Right kidney (tissue), 1 donor: ENCODE data around the gene AFP.

ENCODE experiments used
- DNase-seq: peaks from one replicate; pipeline ENCODE4 v3.0.0-alpha.2; 2016

AFP gene

DNA sequence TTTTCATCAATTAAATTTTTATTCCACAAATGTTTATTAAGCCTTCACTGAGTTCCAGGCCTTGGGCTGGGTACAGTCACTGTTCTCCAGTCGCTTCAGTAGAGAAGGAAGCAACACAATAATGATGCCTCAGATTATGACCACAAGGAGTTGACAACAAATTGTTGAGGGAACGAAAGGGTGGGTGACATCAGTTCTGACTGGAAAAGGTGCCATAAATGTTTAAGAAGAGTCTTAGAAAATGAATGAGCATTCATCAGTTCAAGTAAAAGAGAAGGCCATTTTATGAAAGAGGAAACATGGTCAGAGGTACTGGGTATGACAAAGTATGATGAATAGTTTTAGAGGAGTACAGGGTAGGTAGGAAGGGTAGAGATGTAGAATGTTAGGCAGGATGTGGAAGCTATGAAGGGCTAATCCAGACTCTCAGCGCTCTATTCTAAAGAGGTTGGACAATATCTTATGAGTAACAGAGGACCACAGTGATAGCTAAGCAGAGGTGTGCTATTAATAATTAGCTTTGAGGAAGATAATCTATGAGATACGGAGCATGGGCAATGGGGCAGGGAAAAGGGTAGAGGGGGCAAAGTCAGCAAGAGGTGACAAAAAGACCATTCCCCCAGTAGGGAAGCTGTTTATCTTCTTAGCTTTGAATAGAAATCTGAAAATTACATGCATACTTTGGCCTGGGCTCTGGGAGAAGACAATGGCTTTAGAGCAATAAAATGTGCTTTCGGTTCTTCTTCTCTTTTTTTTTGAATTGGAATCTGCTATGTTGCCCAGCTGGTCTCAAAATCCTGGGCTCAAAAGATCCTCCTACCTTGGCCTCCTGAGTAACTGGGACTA, 20.4 kb downstream of the AFP start:
- DNase-seq, result no peak

- DNase-seq, result no peak
Observed at GRCh38 chr4:73458184-73459047, 22.4 kb downstream of the AFP start.

- DNase-seq, result no peak
Observed at GRCh38 chr4:73459048-73459421, 23.0 kb downstream of the AFP start.

GRCh38 chr4:73460913-73461522, 25.0 kb downstream of the AFP start:
- no peak for DNase-seq

GRCh38 chr4:73468170-73468569, 32.1 kb downstream of the AFP start:
- no peak for DNase-seq

GRCh38 chr4:73470728-73471127, 34.7 kb downstream of the AFP start:
- DNase-seq, result no peak

- no peak for DNase-seq
Observed at GRCh38 chr4:73477176-73477575, 41.2 kb downstream of the AFP start.

DNA sequence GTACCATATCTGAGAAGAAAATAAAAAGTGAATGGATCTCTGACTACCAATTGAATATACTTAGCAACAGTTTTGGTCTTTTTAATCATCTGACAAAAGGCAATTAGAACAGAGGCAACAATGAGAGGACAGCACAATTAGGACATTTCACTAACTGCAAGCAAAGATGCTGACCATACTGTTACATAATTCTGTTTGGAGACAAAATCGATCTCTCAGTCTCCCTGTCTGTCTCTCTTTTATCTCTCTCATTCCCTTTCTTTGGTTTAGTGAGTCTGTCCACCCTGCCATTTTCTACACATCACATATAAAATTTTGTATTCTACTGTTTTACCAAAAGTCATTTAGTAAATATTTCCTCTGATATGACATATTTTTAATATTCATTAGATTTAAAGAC, 43.3 kb downstream of the AFP start:
- no peak for DNase-seq

DNA sequence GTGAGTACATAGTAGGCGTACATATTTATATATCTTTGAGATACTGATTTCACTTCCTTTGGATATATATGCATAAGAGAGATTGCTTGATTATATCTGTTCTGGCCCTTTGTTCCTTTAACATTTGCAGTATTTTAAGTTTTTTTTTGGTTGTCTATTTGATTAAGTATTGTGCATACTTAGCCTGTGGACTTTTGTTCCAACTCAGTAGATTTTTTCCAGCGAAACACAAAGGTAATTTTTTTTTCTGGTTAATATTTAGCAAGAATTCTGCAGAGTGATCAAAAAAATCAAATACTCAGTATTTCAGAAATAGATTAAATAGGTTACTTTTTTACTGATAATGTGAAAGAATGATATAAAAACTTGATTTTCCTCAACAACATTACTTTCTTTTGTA, 45.3 kb downstream of the AFP start, which contains the start of gene AFM:
AFM (plus strand) TSS at position 388 of the 400 bp plus-strand sequence. CDS start 31 bp downstream, outside the sequence.
- DNase-seq, result no peak

DNA sequence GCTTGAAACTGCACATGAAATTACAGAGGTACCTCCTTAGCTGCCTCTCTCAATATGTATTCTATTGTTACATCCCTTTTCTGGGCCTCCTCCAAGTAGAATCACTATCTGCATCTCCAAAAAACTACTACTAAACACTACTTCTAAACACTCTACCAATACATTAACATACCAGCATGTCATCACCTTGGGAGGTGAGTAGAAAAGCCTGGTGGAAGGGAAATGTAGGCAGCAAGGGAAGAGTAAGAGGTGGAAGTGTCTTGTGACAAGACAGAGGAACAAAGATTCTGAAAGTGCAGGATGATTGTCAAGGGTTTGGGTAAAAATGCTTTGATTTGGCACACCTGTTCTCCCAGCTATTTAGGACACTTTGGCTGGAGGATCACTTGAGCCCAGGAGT, 49.1 kb downstream of the AFP start:
- DNase-seq, result no peak

GRCh38 chr4:73485596-73485995, 49.6 kb downstream of the AFP start:
- DNase-seq, result no peak

DNA sequence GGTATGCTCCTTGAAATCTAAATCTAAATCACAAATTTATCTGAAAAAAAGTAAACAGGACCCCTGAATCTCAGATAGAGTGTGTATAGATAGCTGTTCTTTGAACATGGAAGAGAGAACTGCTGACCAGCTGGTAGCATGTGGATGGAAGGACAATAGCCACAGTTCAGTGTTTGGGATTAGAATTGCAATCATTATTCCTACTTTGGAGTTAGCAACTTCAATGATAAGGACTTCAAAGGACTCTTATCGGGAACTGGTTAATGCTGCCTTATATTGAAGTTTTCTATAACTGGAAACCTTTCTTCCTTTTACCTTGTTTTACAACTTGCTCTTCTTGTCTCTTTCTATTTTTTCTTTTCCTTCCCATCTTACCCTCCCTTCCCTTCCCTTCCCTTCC, 50.5 kb downstream of the AFP start:
- no peak for DNase-seq

GRCh38 chr4:73487233-73487632, 51.2 kb downstream of the AFP start:
- no peak for DNase-seq

GRCh38 chr4:73499996-73500765, 64.2 kb downstream of the AFP start:
- no peak for DNase-seq

DNA sequence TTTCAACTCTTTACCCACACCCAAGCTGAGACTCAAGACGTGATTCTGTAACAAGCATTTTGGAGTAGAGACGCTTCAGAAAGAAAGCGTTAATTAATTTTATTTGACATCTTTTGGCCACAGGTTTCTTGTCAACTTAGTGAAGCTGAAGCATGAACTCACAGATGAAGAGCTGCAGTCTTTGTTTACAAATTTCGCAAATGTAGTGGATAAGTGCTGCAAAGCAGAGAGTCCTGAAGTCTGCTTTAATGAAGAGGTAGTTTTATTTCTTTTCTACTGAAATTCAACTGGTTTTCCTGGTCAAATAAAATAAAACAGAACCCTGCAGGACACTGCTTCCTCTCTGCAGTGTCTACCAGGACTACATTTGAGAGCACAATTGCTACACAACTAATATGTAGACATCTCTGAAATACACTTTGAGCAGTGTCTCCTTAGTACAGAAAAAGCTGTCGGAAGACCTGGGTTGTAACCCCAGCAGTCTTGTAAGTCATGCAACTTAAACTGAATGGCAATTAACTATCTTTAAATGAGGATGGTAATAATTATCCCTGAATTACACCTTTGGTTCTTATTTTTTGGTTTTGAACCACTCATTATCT, 65.7 kb downstream of the AFP start:
- DNase-seq, result no peak

DNA sequence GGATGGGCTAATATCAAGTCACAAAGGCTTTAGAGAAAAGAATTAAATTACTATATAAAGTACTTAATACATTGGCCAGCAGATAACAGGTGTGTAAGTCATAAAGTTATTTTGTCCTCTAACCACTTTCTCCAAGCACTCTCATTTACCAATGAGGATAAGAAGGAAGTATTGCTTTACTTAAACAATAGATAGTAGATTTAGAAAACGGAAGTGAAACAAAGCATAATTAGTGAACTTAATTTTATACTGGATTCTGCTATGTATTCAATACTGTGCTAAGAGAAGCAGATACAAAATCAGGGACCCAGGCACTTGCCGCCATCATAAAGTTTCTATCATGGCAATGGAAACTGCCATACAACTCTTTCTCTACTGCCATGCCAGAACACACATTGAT, 69.5 kb downstream of the AFP start:
- DNase-seq, result no peak
